H1 (cell line): ENCODE data around the gene VWCE. TPM values are rescaled to one million over a fixed set of nuclear protein-coding genes. Genes with fewer than 3 reads are reported as not detected.

Source experiments
- CBX8 ChIP-seq: fragments of 300-800, 300-1000 bp; sonication (generic); IDR thresholded peaks from 2 replicates; pipeline ENCODE4 v1.7.1; 2016; ENCODE audit warnings: low read depth, low read length, borderline replicate concordance
- polyA plus RNA-seq, 7 experiments: library from polyadenylated mRNA; depleted of rRNA in 3 of 7; stranded (reverse) in 5 of 7; unstranded in 2 of 7; fragments of >200 nt in 5 of 7; fragments of 200-250 nt in 2 of 7; gene quantifications; 1 replicate in 5 of 7; 2 replicates in 1 of 7; 4 replicates in 1 of 7; pipeline versions ENCODE4 v1.2.1 to v1.2.3, GENCODE V29; 2011 to 2013; ENCODE audit warnings: missing spikeins in 2 of 7, mixed read lengths in 2 of 7
- total RNA-seq: library from RNA; stranded (reverse); fragmentation: NEBNext Ultra II Directional; extraction: Animal tissue kit (Norgen Biotek cat#: 25700); gene quantifications from 2 replicates; pipeline ENCODE4 v1.2.1, GENCODE V29; 2021

The VWCE gene
- total and polyA plus RNA-seq, 2 of the 8 experiments (the other 6 are each of a cell fraction or from before 2014, with no cell fraction given): 9.5 to 12.3 TPM

DNA sequence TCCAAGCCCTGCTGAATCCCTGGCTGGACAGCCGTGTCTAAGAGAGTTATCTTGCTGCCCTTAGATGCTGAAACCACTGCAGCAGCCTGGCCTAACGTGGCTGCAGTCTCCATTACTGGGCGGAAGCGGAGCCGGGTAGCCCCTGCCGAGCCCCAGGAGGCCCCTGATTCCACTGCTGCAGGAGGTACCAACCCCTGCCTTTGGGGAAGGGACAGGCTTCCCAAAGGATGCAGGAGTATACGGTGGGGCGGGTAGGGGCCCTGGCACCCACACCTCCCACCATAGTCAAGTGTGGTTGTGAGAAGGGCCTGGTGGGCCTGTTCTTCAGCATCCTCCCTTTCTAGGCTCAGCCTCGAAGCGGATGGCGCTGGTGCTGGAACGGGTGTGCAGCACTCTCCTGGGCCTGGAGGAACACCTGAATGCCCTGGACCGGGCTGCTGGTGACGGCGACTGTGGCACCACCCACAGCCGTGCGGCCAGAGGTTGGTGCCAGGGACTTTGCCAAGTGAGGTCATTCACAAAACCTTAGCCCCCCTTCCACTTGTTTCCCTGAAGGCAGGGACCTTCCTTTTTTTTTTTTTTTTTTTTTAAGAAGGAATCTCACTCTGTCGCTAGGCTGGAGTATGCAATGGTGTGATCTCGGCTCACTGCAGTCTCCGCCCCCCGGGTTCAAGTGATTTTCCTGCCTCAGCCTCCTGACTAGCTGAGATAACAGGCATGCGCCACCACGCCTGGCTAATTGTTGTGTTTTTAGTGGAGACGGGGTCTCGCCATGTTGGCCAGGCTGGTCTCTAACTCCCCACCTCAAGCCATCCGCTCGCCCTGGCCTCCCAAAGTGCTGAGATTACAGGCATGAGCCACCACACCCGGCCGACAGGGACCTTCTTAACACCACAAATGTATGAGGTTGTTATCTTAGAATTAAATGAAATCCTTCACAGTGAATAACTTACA lies 49.0 kb upstream of the VWCE start (continued):
- TF ChIP-seq CBX8: no peak
- TF ChIP-seq, all 59 proteins: peak for 0
